NOMO-1 treated with DMSO at 0.1 percent for 48 hours (cell line): ENCODE measurements around the gene ADAMTS10.
"Not testable (repeated sequence)": the region's sequence is repeated elsewhere in the genome, so short reads cannot be mapped to it uniquely, and the experiment has no call there.

Experiments used
- DNase-seq: peaks from one replicate; lab custom pipeline; 2025; ENCODE audit not compliant: unreplicated experiment; lab: John Stamatoyannopoulos, UW

Gene ADAMTS10

GRCh38 chr19:8564866-8565265 lies 45.6 kb downstream of the ADAMTS10 start:
- DNase-seq, result not testable (repeated sequence)

- DNase-seq, result no peak
These were observed 49.3 kb downstream of the ADAMTS10 start for GRCh38 chr19:8561075-8561764.

- no peak for DNase-seq
These were observed 52.2 kb downstream of the ADAMTS10 start for GRCh38 chr19:8558325-8558724.

GRCh38 chr19:8557642-8558238 lies 52.8 kb downstream of the ADAMTS10 start:
- DNase-seq, result no peak

- DNase-seq, result not testable (repeated sequence)
These were observed 56.8 kb downstream of the ADAMTS10 start for GRCh38 chr19:8553729-8554128.

GRCh38 chr19:8552810-8553209 lies 57.7 kb downstream of the ADAMTS10 start:
- no peak for DNase-seq

- no peak for DNase-seq
These were observed 60.4 kb downstream of the ADAMTS10 start for GRCh38 chr19:8550070-8550469.

- DNase-seq, result no peak
These were observed 64.8 kb downstream of the ADAMTS10 start for GRCh38 chr19:8545743-8546142.

GRCh38 chr19:8544168-8544567 lies 66.3 kb downstream of the ADAMTS10 start:
- no peak for DNase-seq

- no peak for DNase-seq
These were observed 70.8 kb downstream of the ADAMTS10 start for GRCh38 chr19:8539621-8540149.

GRCh38 chr19:8537099-8537498 lies 73.4 kb downstream of the ADAMTS10 start:
- no peak for DNase-seq

- DNase-seq, result no peak
These were observed 74.2 kb downstream of the ADAMTS10 start for GRCh38 chr19:8536282-8536681.

GRCh38 chr19:8532225-8532624 lies 78.3 kb downstream of the ADAMTS10 start:
- no peak for DNase-seq

- DNase-seq, result no peak
These were observed 79.0 kb downstream of the ADAMTS10 start for GRCh38 chr19:8531470-8531869.
